GM12878 (cell line): ENCODE data around the gene TTC9B. TPM values are rescaled to one million over a fixed set of nuclear protein-coding genes. Genes with fewer than 3 reads are reported as not detected.

Source experiments
- ATAC-seq: fragments of 200-7000 bp; cut with Tn5 transposase; 3 replicates; pipeline ENCODE4 v1.9.1; 2020; ENCODE audit warnings: mild to moderate bottlenecking, moderate library complexity
- BruUV-seq: library from RNA; stranded (reverse); fragments of 400-500 nt; replicated peaks from 2 replicates; lab custom pipeline; 2021; lab: Mats Ljungman, UMichigan
- CTCF ChIA-PET: fragments of 300-600 bp; sonication (Branson Sonifier 250); formaldehyde crosslinking; extraction: SDS; loops from one replicate; lab custom pipeline; 2021; ENCODE audit warnings: inconsistent platforms; lab: Yijun Ruan, JAX
- POLR2A ChIA-PET: fragments of 350-600 bp; formaldehyde crosslinking; extraction: SDS; loops from one replicate; lab custom pipeline; 2021; ENCODE audit warnings: inconsistent platforms; lab: Charles Lee
- RAD21 ChIA-PET: fragments of 300-600 bp; sonication (Branson Sonifier 250); formaldehyde crosslinking; loops from one replicate; lab custom pipeline; 2023; ENCODE audit warnings: antibody characterized with exemption; ENCODE audit not compliant: unreplicated experiment; lab: Charles Lee
- SMC1A ChIA-PET: fragments of 300-600 bp; sonication (Branson Sonifier 250); formaldehyde crosslinking; loops from one replicate; lab custom pipeline; 2023; ENCODE audit not compliant: unreplicated experiment, uncharacterized antibody; lab: Charles Lee
- DNase-seq: peaks from one replicate; pipeline ENCODE4 v3.0.0-alpha.2; 2011; ENCODE audit warnings: low read depth, low spot score
- FAIRE-seq: peaks from 3 replicates; lab custom pipeline; 2011; peaks lifted over from hg19 to GRCh38; lab: Jason Lieb, UNC
- H2AFZ ChIP-seq: 2 replicates; pipeline ENCODE4 v1.6.0; 2011; ENCODE audit warnings: low read depth, low read length, control low read depth; ENCODE audit not compliant: control insufficient read depth
- H3K27ac ChIP-seq: 2 replicates; pipeline ENCODE4 v1.5.1; 2011; ENCODE audit warnings: control low read depth; ENCODE audit not compliant: control insufficient read depth, insufficient read depth
- H3K27me3 ChIP-seq, 2 experiments: replicated peaks in 1 of 2; 2 replicates each; pipeline versions ENCODE4 v1.6.0 to v1.6.1; 2011; ENCODE audit warnings: low read length in 1 of 2; ENCODE audit not compliant: control insufficient read depth in 2 of 2, insufficient read depth in 2 of 2
- H3K36me3 ChIP-seq, 2 experiments: 2 replicates each; pipeline ENCODE4 v1.5.1; 2011; ENCODE audit warnings: low read length in 1 of 2; ENCODE audit not compliant: control insufficient read depth in 2 of 2, insufficient read depth in 2 of 2
- H3K4me1 ChIP-seq: 2 replicates; pipeline ENCODE4 v1.6.1; 2011; ENCODE audit warnings: mild to moderate bottlenecking, low read length, moderate library complexity, mixed read lengths; ENCODE audit not compliant: control insufficient read depth, insufficient read depth
- H3K4me2 ChIP-seq: 2 replicates; pipeline ENCODE4 v1.6.0; 2011; ENCODE audit warnings: control low read depth; ENCODE audit not compliant: control insufficient read depth, insufficient read depth
- H3K4me3 ChIP-seq: fragments of 200-600 bp; sonication (generic); 2 replicates; pipeline ENCODE4 v1.5.1; 2016
- H3K79me2 ChIP-seq: 2 replicates; pipeline ENCODE4 v1.6.0; 2011; ENCODE audit warnings: low read length; ENCODE audit not compliant: control insufficient read depth, insufficient read depth
- H3K9ac ChIP-seq: 2 replicates; pipeline ENCODE4 v1.8.0; 2011; ENCODE audit warnings: low read length, control low read depth, mixed read lengths; ENCODE audit not compliant: control insufficient read depth, insufficient read depth
- H3K9me3 ChIP-seq: replicated peaks from 3 replicates; pipeline ENCODE4 v1.5.1; 2011; ENCODE audit warnings: mild to moderate bottlenecking, low read length; ENCODE audit not compliant: control insufficient read depth, insufficient read depth
- H4K20me1 ChIP-seq: 2 replicates; pipeline ENCODE4 v1.6.0; 2011; ENCODE audit not compliant: control insufficient read depth, insufficient read depth
- BMI1 ChIP-seq: fragments of 450-650 bp; IDR thresholded peaks from 2 replicates; pipeline ENCODE4 v1.6.1; 2016; ENCODE audit warnings: mild to moderate bottlenecking, moderate library complexity, borderline replicate concordance
- CEBPZ ChIP-seq: fragments of 150-350 bp; IDR thresholded peaks from 2 replicates; pipeline ENCODE4 v1.6.1; 2016; ENCODE audit warnings: low read depth, low read length
- CREB1 ChIP-seq: IDR thresholded peaks from 2 replicates; pipeline ENCODE4 v1.6.1; 2012; ENCODE audit warnings: low read depth, mild to moderate bottlenecking, inconsistent platforms
- CREM ChIP-seq: IDR thresholded peaks from 2 replicates; pipeline ENCODE4 v1.6.1; 2014; ENCODE audit warnings: antibody characterized with exemption, low read depth
- EZH2 ChIP-seq: IDR thresholded peaks from 2 replicates; pipeline ENCODE4 v1.6.1; 2012; ENCODE audit warnings: low read depth, mild to moderate bottlenecking, control low read depth, inconsistent platforms, low read length, borderline replicate concordance; ENCODE audit not compliant: control insufficient read depth
- FOXM1 ChIP-seq: IDR thresholded peaks from 2 replicates; pipeline ENCODE4 v1.6.1; 2012; ENCODE audit warnings: low read depth, mild to moderate bottlenecking, inconsistent platforms, low read length, moderate library complexity
- HDGF ChIP-seq: fragments of 450-650 bp; IDR thresholded peaks from 2 replicates; pipeline ENCODE4 v1.6.1; 2016; ENCODE audit warnings: antibody characterized with exemption
- JUND ChIP-seq: IDR thresholded peaks from 2 replicates; pipeline ENCODE4 v1.6.1; 2012; ENCODE audit warnings: low read depth, mild to moderate bottlenecking, low read length, improper control_type of control experiment, moderate library complexity
- KAT2A ChIP-seq: conservative IDR thresholded peaks from 2 replicates; pipeline ENCODE4 v1.6.1; 2011; ENCODE audit warnings: low read depth, low read length; ENCODE audit not compliant: control insufficient read depth
- KDM1A ChIP-seq: fragments of 200-600 bp; sonication (generic); IDR thresholded peaks from 2 replicates; pipeline ENCODE4 v1.6.1; 2016; ENCODE audit warnings: borderline replicate concordance
- MEF2B ChIP-seq: fragments of 450-650 bp; IDR thresholded peaks from 2 replicates; pipeline ENCODE4 v1.6.1; 2018; ENCODE audit warnings: mild to moderate bottlenecking, moderate library complexity; ENCODE audit not compliant: partially characterized antibody, poor library complexity, severe bottlenecking
- MLLT1 ChIP-seq: fragments of 450-650 bp; IDR thresholded peaks from 2 replicates; pipeline ENCODE4 v1.6.1; 2016; ENCODE audit warnings: mild to moderate bottlenecking
- MYB ChIP-seq: fragments of 150-350 bp; IDR thresholded peaks from 2 replicates; pipeline ENCODE4 v1.6.1; 2014; ENCODE audit warnings: mild to moderate bottlenecking, low read depth, low read length, borderline replicate concordance
- PBX3 ChIP-seq: IDR thresholded peaks from 2 replicates; pipeline ENCODE4 v1.6.1; 2011; ENCODE audit warnings: mild to moderate bottlenecking, low read depth, low read length, moderate library complexity; ENCODE audit not compliant: insufficient replicate concordance
- POLR2AphosphoS2 ChIP-seq: IDR thresholded peaks from 2 replicates; pipeline ENCODE4 v1.6.1; 2011; ENCODE audit warnings: low read depth, mild to moderate bottlenecking, low read length, improper control_type of control experiment, moderate library complexity
- RCOR1 ChIP-seq: conservative IDR thresholded peaks from 2 replicates; pipeline ENCODE4 v1.6.1; 2012; ENCODE audit warnings: low read depth, low read length, improper control_type of control experiment
- SMARCA5 ChIP-seq: fragments of 450-650 bp; IDR thresholded peaks from 2 replicates; pipeline ENCODE4 v1.6.1; 2017; ENCODE audit warnings: mild to moderate bottlenecking
- TCF12 ChIP-seq: IDR thresholded peaks from 2 replicates; pipeline ENCODE4 v1.6.1; 2011; ENCODE audit warnings: low read depth, mild to moderate bottlenecking, low read length
- ZZZ3 ChIP-seq: IDR thresholded peaks from 2 replicates; pipeline ENCODE4 v1.6.1; 2011; ENCODE audit warnings: low read depth; ENCODE audit not compliant: control insufficient read depth, insufficient read length
- WGBS: methylation state at CpG from one replicate; pipeline ENCODE4 v1.1.6; 2016; ENCODE audit warnings: low lambda C conversion rate; ENCODE audit not compliant: insufficient replicate concordance, insufficient coverage; ENCODE audit errors: missing lambda C conversion rate; 5-methylcytosine and 5-hydroxymethylcytosine counted together
- in situ Hi-C: fragments of 300-500 bp; cut with MboI; formaldehyde crosslinking; loops from 9 replicates; pipeline ENCODE4 v1.14.3; 2018; ENCODE audit warnings: mixed read lengths
- intact Hi-C: fragments of 100-400 bp; cut with micrococcal nuclease; formaldehyde crosslinking; loops from one replicate; pipeline ENCODE4 v1.14.2; 2022; ENCODE audit not compliant: unreplicated experiment
- polyA plus RNA-seq, 11 experiments: library from polyadenylated mRNA; depleted of rRNA in 4 of 11; unstranded in 6 of 11; stranded (reverse) in 5 of 11; fragments of >200 nt; fragmentation: Nextera tagmentation in 4 of 11; fragmentation: Illumina TruSeq in 1 of 11; extraction: Ambion mirVana in 4 of 11; extraction: Trizol in 1 of 11; gene quantifications; 1 replicate in 1 of 11; 2 replicates in 10 of 11; pipeline versions ENCODE4 v1.2.1 to v1.2.3, GENCODE V29; 2011 to 2016; ENCODE audit warnings: inconsistent platforms in 2 of 11, missing spikeins in 2 of 11, low read depth in 1 of 11
- total RNA-seq, 4 experiments: library from RNA; depleted of rRNA in 3 of 4; stranded (reverse); fragments of >200 nt in 3 of 4; fragmentation: Illumina TruSeq in 1 of 4; extraction: Trizol in 1 of 4; gene quantifications; 2 replicates each; pipeline versions ENCODE4 v1.2.1 to v1.2.3, GENCODE V29; 2013 to 2021

TTC9B gene
- total and polyA plus RNA-seq, 10 of the 15 experiments (the other 5 are each of a cell fraction or from before 2014, with no cell fraction given), result 0.04 to 0.14 (median 0.10) TPM; not detected in 7

GRCh38 chr19:40262422-40262821 is 44.2 kb upstream of the TTC9B start (continued):
- TF ChIP-seq BMI1 (no peak), FOXM1 (no peak)
- TF ChIP-seq, all 136 proteins: peak for 0

GRCh38 chr19:40261631-40262030 is 43.4 kb upstream of the TTC9B start:
- Histone ChIP-seq H2AFZ (no peak overlapping the region), H3K9me3 (no peaks in the 10 kb centered on the region; the same call in 2 of the 3 replicates), H3K27me3 (no peaks in the 10 kb centered on the region), H4K20me1 (no peaks in the 10 kb centered on the region), H3K4me1 (no peaks in the 10 kb centered on the region), H3K36me3 (peaks cover 19 to 24% of the 10 kb centered on the region in 2 experiments), H3K4me2 (no peak overlapping the region), H3K79me2 (peaks cover 6% of the 10 kb centered on the region), H3K4me3 (no peak overlapping the region), H3K27ac (no peak overlapping the region), H3K9ac (no peak overlapping the region)
- ATAC-seq, result no peak
- in situ Hi-C loops, result no loop called here
- FAIRE-seq, result no peak
- no peak for DNase-seq
- intact Hi-C loops, result no loop called here
- 76% methylated on average over 8 of the region's 8 CpGs for WGBS
- no TSS peak for BruUV-seq
- RAD21 ChIA-PET, result no interaction called here
- TF ChIP-seq PBX3 (no peak), JUND (no peak), CREB1 (no peak), HDGF (no peak), SMARCA5 (no peak), POLR2AphosphoS2 (no peak), ZZZ3 (no peak), TCF12 (no peak), MEF2B (no peak), CEBPZ (no peak), MYB (no peak), EZH2 (no peak), KDM1A (no peak), CREM (no peak), MLLT1 (no peak), KAT2A (no peak), RCOR1 (no peak)
- POLR2A ChIA-PET, result no interaction called here
- CTCF ChIA-PET, result no interaction called here
- SMC1A ChIA-PET, result no interaction called here
